Endothelial cell of hepatic sinusoid (primary cell): Measurements from ENCODE around the gene CAPG.
"Not testable (repeated sequence)": the region's sequence is repeated elsewhere in the genome, so short reads cannot be mapped to it uniquely, and the experiment has no call there.

ENCODE experiments used
- in situ Hi-C: cut with HindIII; loops from 2 replicates; pipeline ENCODE4 v1.10.0; 2017; ENCODE audit warnings: low sequenced_read_pairs

CAPG gene

DNA sequence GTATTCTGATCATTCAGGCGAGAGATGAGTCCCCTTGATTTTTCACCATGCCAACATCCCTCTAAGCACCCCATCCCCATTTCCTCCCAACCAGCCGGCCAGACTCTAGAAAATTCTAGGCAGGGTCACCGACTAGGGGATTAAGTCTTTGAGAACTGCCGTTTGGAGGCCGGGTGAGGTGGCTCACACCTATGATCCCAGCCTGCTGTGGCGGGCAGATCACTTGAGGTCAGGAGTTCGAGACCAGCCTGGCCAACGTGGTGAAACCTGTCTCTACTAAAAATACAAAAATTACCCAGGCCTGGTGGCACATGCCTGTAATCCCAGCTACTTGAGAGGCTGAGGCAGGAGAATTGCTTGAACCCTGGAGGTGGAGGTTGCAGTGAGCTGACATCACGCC is 29.4 kb upstream of the CAPG start:
- in situ Hi-C loops = not testable (repeated sequence)

DNA sequence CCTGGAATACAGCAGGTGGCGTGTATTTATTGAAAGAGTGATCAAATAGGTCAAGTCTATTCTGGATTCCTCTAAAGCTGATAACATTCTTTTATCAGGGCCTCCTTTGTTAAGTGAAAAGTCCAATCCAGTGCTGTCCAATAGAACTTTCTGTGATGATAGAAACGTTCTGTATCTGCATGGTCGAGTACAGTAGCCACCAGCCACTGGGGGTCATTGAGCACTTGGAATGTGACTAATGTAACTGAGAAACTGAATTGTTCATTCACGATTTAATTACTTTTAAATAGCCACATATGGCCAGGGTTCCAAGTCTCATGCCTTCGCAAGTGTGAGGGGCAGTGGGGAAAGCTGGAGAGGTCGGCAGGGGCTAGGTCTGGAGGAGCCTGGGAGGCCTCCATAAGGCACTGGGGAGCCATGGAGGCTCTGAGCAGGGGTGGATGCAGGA is 28.9 kb upstream of the CAPG start:
- in situ Hi-C loops = no loop called here

DNA sequence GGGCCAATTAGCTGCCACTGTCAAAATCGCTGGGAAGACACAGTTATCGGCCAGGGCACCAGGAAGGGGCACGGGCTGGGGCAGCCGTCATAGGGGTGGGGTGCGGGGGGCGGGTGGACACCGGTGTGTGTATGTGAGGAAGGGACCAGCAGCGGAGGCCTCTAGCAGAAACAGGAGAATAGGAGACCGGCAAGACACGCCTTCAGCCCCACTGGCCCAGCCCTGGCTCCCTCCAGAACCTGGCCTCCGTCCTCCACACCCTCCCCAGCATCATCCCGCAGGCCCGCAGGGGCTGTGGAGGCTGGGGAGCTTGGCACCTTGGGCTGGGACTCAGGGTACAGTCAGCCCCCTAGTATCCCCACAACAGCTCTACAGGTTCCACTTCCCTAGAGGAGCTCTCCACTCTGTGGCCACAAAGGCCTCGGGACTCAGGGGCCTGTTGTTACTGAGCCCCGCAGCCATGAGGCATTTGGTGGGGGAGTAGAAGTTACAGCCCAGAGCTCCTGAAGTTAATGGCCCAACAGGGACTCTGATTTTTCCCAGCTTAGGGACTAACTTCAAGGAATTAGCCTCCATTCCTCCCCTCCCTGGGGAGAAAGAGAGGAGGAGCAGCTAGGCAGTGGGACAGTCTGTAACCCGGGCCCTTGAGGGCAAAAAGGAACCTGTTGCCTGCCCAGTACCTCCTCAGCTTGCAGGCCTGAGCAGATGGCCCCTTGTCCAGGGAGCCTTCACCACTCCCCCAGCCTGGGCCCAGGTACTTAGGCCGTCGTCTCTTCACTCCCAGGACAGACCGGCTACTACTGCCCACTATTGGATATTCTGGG is 28.2 kb upstream of the CAPG start:
- in situ Hi-C loops = no loop called here

DNA sequence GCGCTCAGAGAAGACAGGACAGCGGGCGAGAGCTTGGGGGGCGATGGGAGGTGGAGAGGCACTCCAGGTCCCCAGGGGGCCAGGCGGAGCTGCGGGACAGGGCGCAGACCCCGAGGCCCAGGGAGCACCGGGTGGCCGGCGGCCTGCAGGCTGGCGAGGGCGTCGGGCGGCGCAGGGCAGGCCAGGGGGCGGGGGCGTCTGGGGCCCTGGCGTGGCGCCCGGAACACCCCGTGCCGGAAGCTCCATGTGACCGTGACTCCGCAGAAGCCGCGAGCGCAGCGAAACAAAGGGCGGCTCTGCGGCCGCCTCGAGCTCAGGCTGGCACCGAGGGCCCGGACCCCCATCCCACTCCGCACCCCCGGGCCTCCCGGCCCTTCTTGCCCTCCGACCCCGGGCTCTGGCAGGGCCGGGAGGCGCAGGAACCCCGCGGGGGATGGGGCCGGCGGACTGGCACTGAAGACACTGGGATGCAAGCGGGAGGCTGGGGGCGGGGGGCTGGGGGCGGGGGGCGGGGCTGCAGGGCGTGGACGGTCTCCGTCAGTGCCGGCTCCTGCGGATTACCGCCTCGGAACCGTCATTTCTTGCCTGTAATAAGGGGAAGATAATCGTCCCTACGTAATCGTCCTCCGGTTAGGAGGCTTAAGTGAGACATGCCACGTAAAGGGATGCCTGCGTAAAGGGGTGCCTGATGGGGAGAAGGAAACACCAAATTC is 27.5 kb upstream of the CAPG start:
- in situ Hi-C loops = no loop called here

DNA sequence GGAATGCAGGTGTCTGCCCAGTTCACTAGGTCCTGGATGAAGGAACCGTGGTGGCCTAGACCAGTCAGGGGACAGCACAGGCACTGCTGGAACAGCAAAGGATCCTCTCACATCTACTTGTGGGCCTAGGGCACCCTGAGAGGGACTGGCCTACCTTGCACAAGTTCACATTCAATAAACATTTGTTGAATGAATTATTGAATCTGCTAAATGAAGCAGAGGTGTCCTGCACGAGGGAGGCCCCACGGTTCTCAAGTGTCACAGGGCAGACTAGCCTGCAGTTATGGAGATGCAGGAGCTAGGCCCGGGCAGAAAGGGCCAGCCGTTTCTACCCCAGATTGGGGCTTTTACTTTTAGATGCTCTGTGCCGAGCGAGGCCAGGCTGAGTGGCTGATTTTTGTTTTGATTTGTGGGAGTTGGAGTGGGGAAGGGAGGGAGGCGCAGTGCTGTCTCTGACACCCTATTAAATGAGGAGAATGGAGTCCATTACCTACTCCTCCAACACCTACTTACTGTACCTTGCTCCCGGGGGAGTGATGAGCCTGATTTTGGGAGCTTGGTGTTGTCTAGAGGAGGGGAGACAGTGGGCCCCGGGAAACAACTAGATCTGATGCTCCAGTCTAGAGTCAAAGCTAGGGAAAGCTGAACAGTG is 26.8 kb upstream of the CAPG start:
- in situ Hi-C loops = no loop called here

DNA sequence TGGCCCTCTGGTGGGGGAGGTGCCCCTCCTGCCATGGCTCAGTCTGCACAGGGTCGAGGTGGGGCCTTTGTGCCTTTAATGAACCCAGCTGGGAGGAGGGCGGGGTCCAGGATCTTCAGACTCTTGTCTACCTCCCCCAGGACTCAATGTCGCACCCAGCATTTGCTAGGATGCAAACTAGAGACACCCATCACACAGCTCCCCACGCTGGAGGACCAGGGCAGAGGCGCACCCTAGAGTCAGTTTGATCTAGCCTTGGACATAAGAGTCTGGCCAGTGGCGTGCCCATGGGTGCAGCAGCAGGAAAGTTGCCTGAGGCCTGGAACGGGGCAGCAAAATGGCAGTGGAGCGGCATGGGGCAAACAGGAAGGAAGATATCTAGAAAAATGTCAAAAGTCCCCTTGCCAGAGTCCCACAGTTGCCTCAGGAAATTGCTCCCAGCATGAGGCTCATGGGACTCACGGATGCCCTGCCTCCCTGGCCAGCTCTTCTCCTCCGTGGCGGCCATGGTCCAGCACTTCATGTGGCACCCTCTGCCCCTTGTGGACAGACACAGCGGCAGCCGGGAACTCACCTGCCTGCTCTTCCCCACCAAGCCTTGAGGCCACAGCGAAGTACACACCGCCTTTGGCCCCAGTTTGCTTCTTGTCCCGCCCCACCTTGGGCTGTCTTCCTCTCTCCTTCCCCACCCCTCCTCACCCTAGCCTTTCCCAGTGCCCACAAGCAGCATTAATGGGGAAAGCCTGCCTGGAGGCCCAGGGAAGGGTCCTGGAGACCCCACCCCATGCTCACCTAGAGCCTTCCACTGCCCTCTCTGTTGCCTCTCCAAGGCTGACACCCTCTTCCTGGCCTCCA is 26.0 kb upstream of the CAPG start:
- in situ Hi-C loops = no loop called here

DNA sequence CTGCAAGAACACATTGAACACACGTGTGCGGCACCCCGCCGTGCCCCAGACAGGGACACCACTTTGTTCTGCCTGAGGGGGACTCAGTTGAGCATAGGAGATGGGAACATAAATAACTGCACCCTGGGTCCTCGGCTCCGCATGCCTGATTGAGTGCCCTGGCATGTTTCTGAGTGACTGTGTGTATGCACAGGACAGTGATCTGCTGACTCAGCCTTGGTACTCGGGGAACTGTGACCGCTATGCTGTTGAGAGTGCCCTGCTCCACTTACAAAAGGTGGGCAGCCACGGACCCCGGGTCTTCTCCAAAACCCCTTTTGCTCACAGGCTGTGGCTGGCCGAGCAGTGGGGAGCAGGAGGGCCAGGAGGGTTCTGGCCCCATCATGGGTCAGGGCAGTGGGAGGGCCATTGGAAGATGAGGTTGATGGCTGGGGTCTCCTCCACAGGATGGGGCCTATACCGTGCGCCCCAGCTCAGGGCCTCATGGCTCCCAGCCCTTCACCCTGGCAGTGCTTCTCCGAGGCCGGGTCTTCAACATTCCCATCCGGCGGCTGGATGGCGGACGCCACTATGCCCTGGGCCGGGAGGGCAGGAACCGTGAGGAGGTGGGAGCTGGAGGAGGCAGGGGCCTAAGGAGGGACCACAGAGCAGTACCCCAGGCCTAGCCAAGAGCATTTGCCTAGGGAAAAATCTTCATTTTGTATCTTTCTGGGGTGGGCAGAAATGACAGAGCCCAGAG is 25.2 kb upstream of the CAPG start:
- in situ Hi-C loops = no loop called here

DNA sequence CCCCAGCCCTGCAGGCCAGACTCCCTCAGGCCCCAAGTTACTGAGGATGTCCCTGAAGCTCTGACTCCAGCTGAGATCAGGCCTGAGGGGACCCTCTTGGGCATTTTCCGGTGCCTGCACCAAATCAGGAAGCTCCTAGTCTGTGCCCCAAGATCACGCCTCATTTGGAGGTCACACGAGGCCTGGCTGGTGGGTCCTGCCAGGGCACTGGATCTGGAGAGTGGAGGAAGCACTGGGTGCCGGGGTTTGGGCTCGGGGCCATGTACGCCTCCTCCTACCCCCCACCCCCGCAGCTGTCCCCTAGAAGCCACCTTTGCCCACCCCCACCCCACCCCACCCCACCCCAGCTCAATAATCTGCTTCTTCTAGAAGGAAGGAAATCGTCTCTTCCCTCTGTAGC is 24.5 kb upstream of the CAPG start:
- in situ Hi-C loops = no loop called here

DNA sequence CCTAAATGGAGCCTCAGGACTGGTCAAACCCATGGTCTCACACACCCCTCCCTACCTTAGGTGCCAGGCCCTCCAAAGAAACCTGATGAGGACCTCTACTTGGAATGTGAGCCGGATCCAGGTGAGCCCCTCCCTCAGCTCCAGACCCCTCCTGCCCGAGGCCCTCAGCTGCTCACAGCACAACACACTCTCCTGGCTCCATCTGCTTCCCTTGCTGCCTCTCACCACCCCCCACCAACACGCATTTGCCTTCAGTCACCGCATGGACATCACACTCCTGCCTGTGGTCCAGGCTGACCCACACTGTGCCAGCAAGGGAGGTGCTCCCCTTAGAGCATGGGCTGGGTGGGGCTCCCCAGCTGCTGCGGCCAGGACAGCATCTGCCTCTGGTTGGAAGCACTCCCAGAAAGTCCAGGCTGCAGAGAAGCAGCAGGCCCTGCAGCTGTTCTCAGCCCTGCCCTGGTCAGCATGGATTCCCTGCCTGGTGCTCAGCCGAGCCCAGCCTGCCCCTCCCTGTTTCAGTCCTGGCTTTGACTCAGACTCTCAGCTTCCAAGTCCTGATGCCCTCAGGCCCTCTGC is 23.4 kb upstream of the CAPG start:
- in situ Hi-C loops = no loop called here

DNA sequence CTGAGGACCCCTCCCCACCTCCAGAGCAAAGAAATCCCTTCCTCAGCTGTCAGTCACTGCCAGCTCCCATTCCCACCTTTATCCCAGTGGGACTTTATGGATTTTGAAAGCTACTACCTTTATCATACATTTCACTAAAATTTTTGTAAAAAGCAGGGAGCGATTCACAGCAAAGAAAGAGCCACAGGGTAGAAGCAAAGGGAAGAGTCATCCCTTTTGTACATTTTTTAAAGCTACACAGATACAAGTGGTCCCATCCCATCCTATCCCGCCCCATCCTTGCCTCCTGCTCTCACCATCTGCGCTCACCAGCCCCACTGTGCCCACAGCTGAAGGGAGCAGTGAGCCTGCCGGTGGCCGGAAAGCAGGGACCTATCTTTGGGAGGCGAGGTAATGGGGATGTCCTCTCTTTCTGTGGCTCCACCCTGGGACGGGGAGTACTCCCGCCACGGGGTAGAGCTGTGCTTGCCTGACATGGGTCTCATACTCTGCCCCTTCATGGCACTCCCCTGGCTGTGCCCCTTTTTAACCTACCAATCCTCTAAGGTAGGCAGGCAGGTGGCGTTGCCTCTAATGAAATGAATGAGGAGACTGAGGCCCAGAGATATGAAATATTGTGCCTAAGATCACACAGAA is 21.5 kb upstream of the CAPG start:
- in situ Hi-C loops = no loop called here

DNA sequence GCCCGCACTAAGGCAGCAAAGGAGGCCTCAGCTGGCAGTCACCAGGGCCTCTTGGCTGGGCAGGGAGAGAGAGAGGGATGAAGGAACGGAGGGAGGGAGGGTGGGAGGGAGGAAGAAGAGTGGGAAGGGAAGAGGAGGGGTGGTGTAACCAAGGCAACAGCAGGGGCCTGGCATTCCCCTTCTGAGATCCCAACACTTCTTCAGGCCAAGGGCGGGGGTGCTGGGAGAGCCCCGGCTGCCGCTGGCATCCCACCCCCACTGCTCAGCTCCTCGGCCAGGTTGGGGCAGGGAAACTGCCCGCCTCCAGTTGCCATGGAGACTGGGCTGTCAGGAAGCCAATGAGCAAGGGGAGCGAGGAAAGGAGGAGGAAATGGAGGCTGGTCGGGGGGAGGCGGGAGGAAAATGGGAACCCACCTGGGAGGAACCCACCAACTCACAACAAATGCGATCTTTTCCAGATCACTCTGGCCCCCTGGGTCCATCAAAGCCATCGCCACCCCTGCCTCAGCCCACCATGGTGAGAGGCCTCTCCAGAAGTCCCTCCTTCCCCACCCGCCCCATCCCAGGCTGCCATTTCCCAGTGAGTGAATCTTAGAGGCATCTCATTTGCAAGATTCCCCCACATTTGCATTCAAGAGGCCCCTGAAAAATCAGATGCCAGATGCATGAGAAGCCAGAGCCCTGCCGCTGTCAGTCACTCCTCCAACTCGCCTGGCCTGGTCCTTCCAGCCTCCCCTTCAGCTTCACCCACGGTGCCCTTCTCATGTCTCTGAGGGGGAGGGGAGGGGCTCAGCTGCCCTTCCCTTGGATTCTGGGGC is 20.8 kb upstream of the CAPG start:
- in situ Hi-C loops = no loop called here

DNA sequence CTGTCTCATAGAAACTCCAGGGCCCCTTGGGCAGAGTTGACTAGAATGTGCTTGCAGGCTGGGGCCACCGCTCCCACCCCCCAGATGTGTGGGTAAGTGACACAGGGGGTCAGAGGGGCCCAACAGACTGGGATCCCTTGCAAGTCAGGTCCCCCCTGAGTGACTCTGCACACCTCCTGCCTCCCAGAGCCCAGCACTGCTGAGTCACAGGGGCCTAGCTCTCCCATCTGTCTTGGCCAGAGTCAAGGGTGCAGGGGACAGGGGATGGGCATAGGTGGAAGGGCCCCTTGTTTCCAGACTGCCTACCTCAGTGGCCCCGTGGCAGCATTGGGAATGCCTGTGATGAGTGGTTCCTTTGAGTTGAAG is 19.7 kb upstream of the CAPG start:
- in situ Hi-C loops = no loop called here

DNA sequence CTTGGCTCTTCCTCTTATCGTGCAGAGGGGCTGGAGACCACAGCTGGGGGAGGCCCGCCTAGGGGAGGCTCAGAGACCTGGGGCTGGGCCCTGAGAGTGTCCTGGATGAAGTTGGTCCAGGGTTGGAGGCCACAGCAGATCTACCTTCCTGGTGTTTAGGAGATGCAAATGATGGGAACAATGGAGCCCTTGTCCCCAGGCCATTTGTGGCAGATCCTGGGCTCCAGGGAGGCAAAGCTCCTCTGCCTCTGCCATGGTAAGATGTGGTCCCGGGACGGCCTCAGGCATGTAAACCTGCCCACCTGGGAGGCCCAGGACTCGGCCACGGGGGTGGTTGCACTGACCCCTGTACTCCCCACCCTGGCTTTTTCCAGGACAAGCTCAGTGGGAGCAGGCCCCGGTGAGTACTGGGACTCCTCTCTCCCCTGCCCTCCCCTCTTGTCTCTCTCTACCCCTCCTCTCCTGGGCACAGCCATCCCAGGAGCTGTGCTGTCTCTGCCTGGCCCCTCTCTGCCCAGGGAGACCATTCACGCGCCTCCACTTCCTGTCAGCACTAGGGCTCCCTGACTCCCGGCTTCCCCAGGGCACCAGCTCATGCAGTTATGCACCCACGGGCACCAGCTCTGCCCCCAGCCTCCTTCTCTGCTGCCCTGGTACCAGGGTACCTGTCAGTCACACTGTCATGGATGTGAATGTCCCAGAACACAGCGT is 19.2 kb upstream of the CAPG start:
- in situ Hi-C loops = no loop called here

DNA sequence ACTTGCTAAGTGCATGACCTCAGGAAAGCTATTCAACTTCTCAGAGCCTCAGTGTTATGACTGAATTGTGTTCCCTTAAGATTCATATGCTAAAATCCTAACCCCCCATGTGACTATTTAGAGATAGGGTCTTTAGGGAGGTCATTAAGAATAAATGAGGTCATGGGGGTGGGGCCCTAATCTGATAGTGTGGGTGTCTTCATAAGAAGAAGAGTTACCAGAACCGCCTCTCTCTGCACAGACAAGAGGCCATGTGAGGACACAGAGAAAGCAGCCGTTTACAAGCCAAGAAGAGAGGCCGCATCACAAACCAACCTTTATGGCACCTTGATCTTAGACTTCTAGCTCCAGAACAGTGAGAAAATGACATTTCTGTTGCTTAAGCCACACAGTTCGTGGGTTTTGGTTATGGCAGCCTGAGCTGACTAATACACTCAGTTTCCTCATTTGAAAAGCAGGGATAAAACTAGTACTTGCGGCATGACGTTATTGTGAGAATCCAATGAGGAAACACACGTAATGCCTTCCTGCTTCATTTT is 18.2 kb upstream of the CAPG start:
- in situ Hi-C loops = no loop called here

DNA sequence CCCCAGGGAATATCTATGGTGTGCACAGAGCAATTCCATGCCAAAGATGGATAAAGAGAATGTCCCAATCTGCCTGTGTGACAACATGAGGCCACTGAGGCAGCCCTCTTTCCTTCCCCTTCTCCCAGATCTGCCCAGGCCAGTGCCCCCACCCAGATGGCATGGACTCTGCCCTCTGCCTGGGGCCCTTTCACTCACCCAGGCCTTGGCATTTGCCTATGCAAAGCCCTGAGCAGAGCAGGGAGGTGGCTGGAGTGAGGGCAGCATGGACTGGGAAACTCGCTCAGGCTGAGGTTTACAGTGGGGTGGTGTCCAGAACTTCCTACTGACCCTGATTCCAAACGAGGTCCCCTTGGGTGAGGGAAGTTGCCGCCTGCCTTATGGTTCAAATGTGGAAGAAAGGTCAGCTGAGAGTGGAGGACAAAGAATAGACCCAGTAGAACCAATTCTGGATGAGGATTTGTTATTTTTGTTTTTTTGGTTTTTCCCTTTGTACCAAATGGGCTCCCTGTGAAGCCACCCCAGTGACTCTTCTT is 17.2 kb upstream of the CAPG start:
- in situ Hi-C loops = no loop called here

DNA sequence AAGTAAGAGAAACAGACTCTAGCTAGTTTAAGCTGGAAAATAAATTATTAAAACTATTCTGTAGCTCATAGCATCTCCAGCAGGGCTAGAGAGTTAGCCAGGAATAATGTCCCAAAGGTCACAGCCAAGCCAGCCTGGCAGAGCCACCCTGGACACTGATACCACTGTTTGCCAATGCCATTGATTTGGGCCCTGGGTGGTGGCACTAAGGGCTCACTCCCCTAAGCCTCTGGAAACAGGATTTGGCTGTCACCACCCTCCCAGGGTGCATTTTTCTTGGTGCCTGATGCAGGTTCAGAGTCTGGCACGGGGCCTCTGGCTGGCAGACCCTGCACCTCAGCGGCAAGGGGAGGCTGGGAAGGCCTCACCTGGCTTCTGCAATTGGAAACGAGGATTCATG is 15.4 kb upstream of the CAPG start:
- in situ Hi-C loops = no loop called here

DNA sequence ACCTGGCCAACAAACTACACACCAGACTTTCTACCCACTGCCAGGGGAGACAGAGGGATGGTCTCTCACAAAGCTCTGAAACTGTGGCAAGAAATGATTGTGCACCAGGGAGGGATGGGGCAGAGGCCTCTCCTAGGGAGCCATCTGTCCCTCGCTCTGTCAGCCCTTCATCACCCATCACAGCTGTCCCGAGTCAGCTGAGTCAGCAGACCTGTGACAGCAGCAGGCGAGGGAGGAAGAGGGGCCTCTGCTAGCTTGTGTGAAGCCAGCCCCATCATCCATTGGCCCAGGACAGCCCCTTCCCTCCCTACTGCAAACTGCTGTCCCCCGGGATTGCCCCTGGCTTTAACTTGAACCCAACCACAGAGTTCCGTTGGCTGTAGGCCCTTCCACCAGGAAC is 13.4 kb upstream of the CAPG start:
- in situ Hi-C loops = loop anchor here (5.0 kb wide), 1 partner anchor 74 kb away; no protein-coding TSS in a partner anchor
